ENCODE measurements around the gene MYH11.

DNA sequence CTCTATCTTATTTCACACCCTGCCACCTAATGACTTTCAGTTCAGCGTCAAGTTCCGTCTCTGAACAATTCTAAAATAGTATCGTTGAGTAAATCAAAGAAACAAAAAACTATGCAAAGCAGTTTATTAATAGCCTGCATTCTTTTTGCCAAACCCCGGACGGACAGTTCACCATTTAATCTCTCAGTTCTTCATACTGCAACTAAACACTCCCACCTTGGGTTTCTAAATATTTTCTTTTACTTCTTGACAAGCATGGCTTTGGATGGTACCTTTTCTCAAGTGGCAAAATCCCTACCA, 1.2 kb downstream of the MYH11 start:
- TF ChIP-seq, protein P1, sequence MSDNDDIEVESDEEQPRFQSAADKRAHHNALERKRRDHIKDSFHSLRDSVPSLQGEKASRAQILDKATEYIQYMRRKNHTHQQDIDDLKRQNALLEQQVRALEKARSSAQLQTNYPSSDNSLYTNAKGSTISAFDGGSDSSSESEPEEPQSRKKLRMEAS (IDR thresholded peaks at IDR 0.05): no peak
- TF ChIP-seq RAD21 (IDR thresholded peaks at IDR 0.05; ENCODE audit: low read depth): no peak
- TF ChIP-seq CEBPB (IDR thresholded peaks at IDR 0.05): no peak
- no peak for TF ChIP-seq FOXM1 (IDR thresholded peaks at IDR 0.05; ENCODE audit: borderline replicate concordance, low read depth)

Data from Ishikawa (cell line).